OCI-LY1 (cell line): ENCODE measurements around the gene KLHL4.
A peak's percentile ranks its signal among the peaks of the same experiment; 100 is the strongest.

Experiments used
- H2AFZ ChIP-seq: fragments of 200-600 bp; sonication (generic), shearing (Covaris generic); 2 replicates; pipeline ENCODE4 v1.6.0; 2014; ENCODE audit warnings: antibody characterized with exemption, mild to moderate bottlenecking, low read length
- H3F3A ChIP-seq: fragments of 200-600 bp; sonication (generic), shearing (Covaris generic); 2 replicates; pipeline ENCODE4 v1.6.0; 2014; ENCODE audit warnings: mild to moderate bottlenecking, antibody characterized with exemption, low read length, moderate library complexity; ENCODE audit not compliant: insufficient read depth
- H3K27ac ChIP-seq: fragments of 200-600 bp; sonication (generic); 2 replicates; pipeline ENCODE4 v1.5.1; 2014; ENCODE audit warnings: low read length, mixed run types, mild to moderate bottlenecking, low read depth; ENCODE audit not compliant: poor library complexity, severe bottlenecking
- H3K27me3 ChIP-seq: fragments of 200-600 bp; sonication (generic); 2 replicates; pipeline ENCODE4 v1.6.0; 2014; ENCODE audit warnings: antibody characterized with exemption, mild to moderate bottlenecking, low read length, moderate library complexity; ENCODE audit not compliant: insufficient read depth
- H3K36me3 ChIP-seq: fragments of 200-600 bp; sonication (generic); 2 replicates; pipeline ENCODE4 v1.6.1; 2014; ENCODE audit warnings: mild to moderate bottlenecking, antibody characterized with exemption, low read length, moderate library complexity, mixed read lengths; ENCODE audit not compliant: insufficient read depth
- H3K4me1 ChIP-seq: fragments of 200-600 bp; sonication (generic); 2 replicates; pipeline ENCODE4 v1.5.1; 2014; ENCODE audit warnings: mild to moderate bottlenecking, low read length, moderate library complexity; ENCODE audit not compliant: insufficient read depth, severe bottlenecking
- H3K4me2 ChIP-seq: fragments of 200-600 bp; sonication (generic), shearing (Covaris generic); 2 replicates; pipeline ENCODE4 v1.6.1; 2014; ENCODE audit warnings: low read length
- H3K4me3 ChIP-seq: fragments of 200-600 bp; sonication (generic); 2 replicates; pipeline ENCODE4 v1.5.1; 2014; ENCODE audit warnings: low read length, low read depth, mild to moderate bottlenecking, mixed read lengths; ENCODE audit not compliant: poor library complexity, severe bottlenecking
- H3K79me2 ChIP-seq: fragments of 200-600 bp; shearing (Covaris generic); 2 replicates; pipeline ENCODE4 v1.6.1; 2016; ENCODE audit warnings: mixed run types, low read length, mixed read lengths; ENCODE audit not compliant: insufficient read depth
- H3K9ac ChIP-seq: fragments of 200-600 bp; sonication (generic), shearing (Covaris generic); 2 replicates; pipeline ENCODE4 v1.6.1; 2014; ENCODE audit warnings: mild to moderate bottlenecking, low read length, mixed read lengths
- H3K9me2 ChIP-seq: fragments of 200-600 bp; sonication (generic), shearing (Covaris generic); 2 replicates; pipeline ENCODE4 v1.6.1; 2014; ENCODE audit warnings: low read depth, mild to moderate bottlenecking, low read length, mixed read lengths
- H3K9me3 ChIP-seq: fragments of 200-600 bp; shearing (Covaris generic); 2 replicates; pipeline ENCODE4 v1.6.1; 2014; ENCODE audit warnings: low read length, mixed read lengths
- H4K20me1 ChIP-seq: fragments of 200-600 bp; sonication (generic), shearing (Covaris generic); 2 replicates; pipeline ENCODE4 v1.6.0; 2016; ENCODE audit warnings: mild to moderate bottlenecking, low read length; ENCODE audit not compliant: insufficient read depth
- EZH2 ChIP-seq: fragments of 200-600 bp; sonication (generic), shearing (Covaris generic); IDR thresholded peaks from 2 replicates; pipeline ENCODE4 v1.8.0; 2017; ENCODE audit warnings: borderline replicate concordance, mixed run types, mild to moderate bottlenecking, antibody characterized with exemption, low read length, moderate library complexity, mixed read lengths
- TF ChIP-seq, protein P1 (sequence below): fragments of 200-600 bp; sonication (generic), shearing (Covaris generic); IDR thresholded peaks from 2 replicates; pipeline ENCODE4 v1.5.1; 2017; ENCODE audit warnings: mild to moderate bottlenecking, antibody characterized with exemption, low read length, moderate library complexity, mixed read lengths

Gene KLHL4

DNA sequence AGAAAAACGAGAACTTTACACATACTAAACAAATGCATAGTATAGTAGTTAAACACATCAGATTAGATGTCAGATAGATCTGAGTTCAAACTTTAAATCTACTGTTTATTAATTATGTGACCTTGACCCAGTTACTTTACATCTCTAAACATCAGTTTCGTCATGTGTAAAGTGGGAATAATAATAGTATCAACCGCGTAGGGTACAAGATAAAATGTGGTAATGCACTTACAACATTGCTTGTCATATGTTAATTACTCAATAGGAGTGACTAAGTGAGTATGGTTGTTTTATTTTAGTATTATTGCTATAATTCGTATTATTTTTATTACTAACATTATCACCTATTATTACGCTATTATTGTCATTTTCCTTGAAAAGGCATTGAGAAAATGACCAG is 144.2 kb downstream of the KLHL4 start:
- no peak overlapping the region for H3K4me2 ChIP-seq
- no peak overlapping the region for H3K27ac ChIP-seq
- H4K20me1 ChIP-seq = no peaks in the 10 kb centered on the region
- H3K9me3 ChIP-seq = no peaks in the 10 kb centered on the region
- H3K9ac ChIP-seq = no peak overlapping the region
- H3K36me3 ChIP-seq = no peaks in the 10 kb centered on the region
- no peaks in the 10 kb centered on the region for H3K79me2 ChIP-seq
- no peaks in the 10 kb centered on the region for H3F3A ChIP-seq
- H3K4me3 ChIP-seq = no peak overlapping the region
- no peak overlapping the region for H2AFZ ChIP-seq
- no peaks in the 10 kb centered on the region for H3K27me3 ChIP-seq
- TF ChIP-seq, protein P1, sequence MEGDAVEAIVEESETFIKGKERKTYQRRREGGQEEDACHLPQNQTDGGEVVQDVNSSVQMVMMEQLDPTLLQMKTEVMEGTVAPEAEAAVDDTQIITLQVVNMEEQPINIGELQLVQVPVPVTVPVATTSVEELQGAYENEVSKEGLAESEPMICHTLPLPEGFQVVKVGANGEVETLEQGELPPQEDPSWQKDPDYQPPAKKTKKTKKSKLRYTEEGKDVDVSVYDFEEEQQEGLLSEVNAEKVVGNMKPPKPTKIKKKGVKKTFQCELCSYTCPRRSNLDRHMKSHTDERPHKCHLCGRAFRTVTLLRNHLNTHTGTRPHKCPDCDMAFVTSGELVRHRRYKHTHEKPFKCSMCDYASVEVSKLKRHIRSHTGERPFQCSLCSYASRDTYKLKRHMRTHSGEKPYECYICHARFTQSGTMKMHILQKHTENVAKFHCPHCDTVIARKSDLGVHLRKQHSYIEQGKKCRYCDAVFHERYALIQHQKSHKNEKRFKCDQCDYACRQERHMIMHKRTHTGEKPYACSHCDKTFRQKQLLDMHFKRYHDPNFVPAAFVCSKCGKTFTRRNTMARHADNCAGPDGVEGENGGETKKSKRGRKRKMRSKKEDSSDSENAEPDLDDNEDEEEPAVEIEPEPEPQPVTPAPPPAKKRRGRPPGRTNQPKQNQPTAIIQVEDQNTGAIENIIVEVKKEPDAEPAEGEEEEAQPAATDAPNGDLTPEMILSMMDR = no peak
- TF ChIP-seq EZH2 = no peak
- no peaks in the 10 kb centered on the region for H3K4me1 ChIP-seq
- no peaks in the 10 kb centered on the region for H3K9me2 ChIP-seq

DNA sequence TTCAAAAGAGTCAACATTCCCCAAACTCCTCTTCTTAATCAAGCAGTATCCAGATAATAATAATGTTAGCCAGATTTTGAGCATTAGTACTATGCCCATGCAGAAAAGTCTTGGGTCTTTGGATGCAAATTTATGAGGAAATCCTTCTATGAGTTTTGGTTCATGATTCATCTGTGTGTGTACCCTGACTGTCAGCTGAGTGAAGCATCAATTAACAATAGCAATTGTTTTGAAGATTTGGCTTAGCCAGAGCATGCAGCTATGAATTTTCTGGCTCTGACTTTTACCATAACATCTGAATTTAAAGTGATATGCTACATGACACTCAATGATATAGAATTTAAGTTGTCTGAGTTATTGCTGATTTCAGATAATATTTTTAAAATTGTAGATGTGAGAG is 145.8 kb downstream of the KLHL4 start:
- H3K4me1 ChIP-seq = no peaks in the 10 kb centered on the region
- no peaks in the 10 kb centered on the region for H3K9me3 ChIP-seq
- no peak overlapping the region for H3K9ac ChIP-seq
- H3K27ac ChIP-seq = no peak overlapping the region
- H3K4me2 ChIP-seq = no peak overlapping the region
- H2AFZ ChIP-seq = no peak overlapping the region
- no peak for TF ChIP-seq EZH2
- TF ChIP-seq, protein P1 = no peak
- H3K79me2 ChIP-seq = no peaks in the 10 kb centered on the region
- H4K20me1 ChIP-seq = no peaks in the 10 kb centered on the region
- no peaks in the 10 kb centered on the region for H3K36me3 ChIP-seq
- no peak overlapping the region for H3K4me3 ChIP-seq
- H3F3A ChIP-seq = no peaks in the 10 kb centered on the region
- no peaks in the 10 kb centered on the region for H3K27me3 ChIP-seq
- H3K9me2 ChIP-seq = no peaks in the 10 kb centered on the region

DNA sequence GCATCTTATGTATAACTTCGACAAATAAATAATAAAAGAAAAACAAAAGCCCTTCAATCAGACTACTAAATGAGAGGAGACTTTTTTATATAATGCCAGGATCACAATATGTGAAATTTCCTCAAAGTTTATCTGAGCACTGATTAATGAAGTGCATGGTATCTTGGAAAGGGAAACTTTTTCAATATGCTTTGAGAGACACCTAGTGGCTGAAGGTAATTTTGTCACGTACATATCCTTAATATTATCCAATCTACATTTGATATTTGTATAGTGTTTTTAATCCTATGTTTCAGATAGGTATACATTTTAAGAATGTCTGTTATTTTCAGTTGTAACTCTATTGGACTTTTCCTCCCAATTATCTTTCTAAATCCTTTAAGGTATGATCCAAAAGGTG is 146.8 kb downstream of the KLHL4 start:
- Histone ChIP-seq H4K20me1 (no peaks in the 10 kb centered on the region), H3K4me3 (no peak overlapping the region), H3K9ac (no peak overlapping the region), H3K9me3 (no peaks in the 10 kb centered on the region), H2AFZ (no peak overlapping the region), H3F3A (no peaks in the 10 kb centered on the region), H3K27me3 (no peaks in the 10 kb centered on the region), H3K27ac (no peak overlapping the region), H3K79me2 (no peaks in the 10 kb centered on the region), H3K9me2 (no peaks in the 10 kb centered on the region), H3K36me3 (no peaks in the 10 kb centered on the region), H3K4me2 (no peak overlapping the region), H3K4me1 (no peaks in the 10 kb centered on the region)
- TF ChIP-seq, protein P1 = peak; percentile 32; the same call in 1 of the 2 replicates
- no peak for TF ChIP-seq EZH2
